AG09309 (cell line): Measurements from ENCODE around the gene SCO2.
"Not testable (repeated sequence)": the region's sequence is repeated elsewhere in the genome, so short reads cannot be mapped to it uniquely, and the experiment has no call there.

Experiments
- DNase-seq: peaks from one replicate; pipeline ENCODE4 v3.0.0-alpha.2; 2010; ENCODE audit warnings: low read depth
- H3K4me3 ChIP-seq: 2 replicates; pipeline ENCODE4 v1.5.1; 2011; ENCODE audit warnings: mild to moderate bottlenecking, low read depth, low read length, moderate library complexity; ENCODE audit not compliant: control insufficient read depth
- CTCF ChIP-seq: IDR thresholded peaks from 2 replicates; pipeline ENCODE4 v1.5.1; 2011; ENCODE audit warnings: mild to moderate bottlenecking, low read depth, low read length, inconsistent platforms; ENCODE audit not compliant: insufficient read depth, control insufficient read depth; ENCODE audit errors: missing control alignments

Gene SCO2

DNA sequence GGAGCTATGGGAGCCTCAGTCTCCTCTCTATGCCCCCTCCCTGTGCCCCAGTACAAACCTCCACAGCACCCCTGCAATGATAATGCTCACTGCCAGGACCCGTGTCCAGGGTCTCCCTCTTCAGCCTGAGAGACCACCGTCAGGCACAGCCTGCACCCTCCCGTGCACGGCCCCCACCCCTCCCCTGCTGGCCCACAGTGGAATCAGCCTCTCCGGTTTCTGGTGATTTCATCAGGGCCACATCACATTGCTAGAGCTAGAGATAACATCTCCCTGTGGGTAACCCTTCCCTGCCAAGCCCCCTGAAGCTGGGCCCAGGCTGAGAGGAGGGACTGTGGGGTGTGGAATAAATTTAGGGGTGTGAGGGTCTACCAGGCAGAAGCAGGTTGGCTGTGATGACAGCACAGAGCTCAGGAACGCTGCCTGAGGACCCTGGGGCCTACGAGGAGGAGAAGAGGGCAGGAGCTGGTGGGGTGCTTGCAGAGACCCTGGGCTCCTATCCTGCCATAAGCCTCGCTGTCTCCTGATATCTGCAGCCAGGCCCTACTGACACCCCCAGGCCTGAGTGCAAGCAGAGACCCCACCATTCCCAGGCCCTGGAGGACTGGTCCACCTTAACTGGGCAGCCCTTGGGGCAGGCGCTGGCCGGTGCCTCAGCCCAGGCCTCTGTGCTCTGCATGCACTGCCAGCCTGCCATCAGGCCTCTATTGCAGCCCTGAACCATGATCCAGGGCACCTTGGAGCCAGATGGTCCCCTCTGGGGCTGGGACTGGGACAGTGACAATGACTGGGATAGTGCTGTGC lies 20.3 kb upstream of the SCO2 start, which contains the start of gene KLHDC7B:
Gene KLHDC7B (plus strand): TSS at position 378 of the 804 bp plus-strand sequence. CDS start 345 bp downstream, at position 723.
- peak; percentile 45 for TF ChIP-seq CTCF
- H3K4me3 ChIP-seq = no peak within 1 kb of the TSS
- DNase-seq = no peak

DNA sequence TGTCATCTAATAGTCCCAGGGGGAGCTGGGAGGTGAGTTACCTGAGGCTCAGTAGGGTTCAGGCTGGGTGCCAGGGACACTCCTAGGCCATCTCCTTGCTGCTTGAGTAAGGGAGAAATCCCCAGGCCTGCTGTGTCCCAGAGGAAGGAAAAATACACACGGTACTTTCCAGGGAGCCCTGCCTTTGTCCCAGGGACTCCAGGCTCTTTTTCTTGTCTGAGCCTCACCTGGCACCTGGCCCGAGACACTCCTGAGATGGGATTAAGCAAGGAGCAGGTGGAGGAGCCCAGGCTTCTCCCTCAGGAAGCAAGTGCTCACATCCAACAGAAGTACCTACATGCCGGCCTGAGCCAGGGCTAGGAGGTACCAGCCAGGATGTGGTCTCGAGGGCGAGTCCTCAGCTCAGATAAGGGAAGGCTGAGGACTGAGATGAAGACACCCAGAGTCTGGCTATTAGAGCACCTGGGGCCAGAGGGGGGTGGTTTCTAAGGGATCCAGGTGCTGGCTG lies 19.4 kb upstream of the SCO2 start:
- no peak overlapping the region for H3K4me3 ChIP-seq
- no peak for DNase-seq

GRCh38 chr22:50544078-50544745 lies 18.8 kb upstream of the SCO2 start:
- peak overlapping the region; percentile 15 for H3K4me3 ChIP-seq
- DNase-seq = no peak
- peak; percentile 62 for TF ChIP-seq CTCF

More for the DNA sequence above, 19.4 kb upstream of the SCO2 start:
- no peak for TF ChIP-seq CTCF

GRCh38 chr22:50542416-50542927 lies 17.1 kb upstream of the SCO2 start:
- H3K4me3 ChIP-seq = no peak overlapping the region
- DNase-seq = no peak
- TF ChIP-seq CTCF = no peak

DNA sequence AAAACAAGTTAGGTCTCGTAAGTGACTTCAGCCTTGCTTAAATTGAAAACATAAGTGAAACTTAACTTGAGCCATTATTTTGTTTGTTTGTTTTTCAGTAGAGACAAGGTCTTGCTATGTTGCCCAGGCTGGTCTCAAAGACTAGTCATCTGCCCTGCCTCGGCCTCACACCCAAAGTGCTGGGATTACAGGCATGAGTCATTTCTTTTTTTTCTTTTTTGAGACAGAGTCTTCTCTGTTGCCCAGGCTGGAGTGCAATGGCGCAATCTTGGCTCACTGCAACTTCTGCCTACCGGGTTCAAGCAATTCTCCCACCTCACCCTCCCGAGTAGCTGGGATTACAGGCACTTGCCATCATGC lies 16.2 kb upstream of the SCO2 start:
- H3K4me3 ChIP-seq = not testable (repeated sequence)
- peak; percentile 88 for DNase-seq

DNA sequence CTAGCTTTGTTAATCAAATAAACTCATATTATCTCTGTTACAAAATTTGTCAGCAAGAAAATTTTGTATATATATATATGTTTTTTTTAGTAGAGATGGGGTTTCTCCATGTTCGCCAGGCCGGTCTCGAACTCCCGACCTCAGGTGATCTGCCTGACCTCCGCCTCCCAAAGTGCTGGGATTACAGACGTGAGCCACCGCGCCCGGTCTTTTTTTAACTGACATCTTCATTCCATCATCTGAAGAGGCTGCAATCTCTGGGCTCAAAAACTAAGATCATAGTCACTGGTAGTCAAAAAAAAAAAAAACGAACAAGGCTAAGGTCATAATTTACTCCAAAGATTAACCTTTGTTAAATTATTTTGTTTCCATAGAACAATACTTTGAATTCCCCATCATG lies 15.0 kb upstream of the SCO2 start:
- no peak overlapping the region for H3K4me3 ChIP-seq
- DNase-seq = no peak
- no peak for TF ChIP-seq CTCF

GRCh38 chr22:50537765-50538164 lies 12.4 kb upstream of the SCO2 start:
- DNase-seq = no peak
- TF ChIP-seq CTCF = no peak
- no peak overlapping the region for H3K4me3 ChIP-seq
